Measurements from ENCODE around the gene TMTC1. TPM values are rescaled to one million over a fixed set of nuclear protein-coding genes. Genes with fewer than 3 reads are reported as not detected.

Gene TMTC1
- total and polyA plus RNA-seq, 2 donors (not counting 1 experiment from before 2014, with no cell fraction given), result 62.2 to 222 TPM

DNA sequence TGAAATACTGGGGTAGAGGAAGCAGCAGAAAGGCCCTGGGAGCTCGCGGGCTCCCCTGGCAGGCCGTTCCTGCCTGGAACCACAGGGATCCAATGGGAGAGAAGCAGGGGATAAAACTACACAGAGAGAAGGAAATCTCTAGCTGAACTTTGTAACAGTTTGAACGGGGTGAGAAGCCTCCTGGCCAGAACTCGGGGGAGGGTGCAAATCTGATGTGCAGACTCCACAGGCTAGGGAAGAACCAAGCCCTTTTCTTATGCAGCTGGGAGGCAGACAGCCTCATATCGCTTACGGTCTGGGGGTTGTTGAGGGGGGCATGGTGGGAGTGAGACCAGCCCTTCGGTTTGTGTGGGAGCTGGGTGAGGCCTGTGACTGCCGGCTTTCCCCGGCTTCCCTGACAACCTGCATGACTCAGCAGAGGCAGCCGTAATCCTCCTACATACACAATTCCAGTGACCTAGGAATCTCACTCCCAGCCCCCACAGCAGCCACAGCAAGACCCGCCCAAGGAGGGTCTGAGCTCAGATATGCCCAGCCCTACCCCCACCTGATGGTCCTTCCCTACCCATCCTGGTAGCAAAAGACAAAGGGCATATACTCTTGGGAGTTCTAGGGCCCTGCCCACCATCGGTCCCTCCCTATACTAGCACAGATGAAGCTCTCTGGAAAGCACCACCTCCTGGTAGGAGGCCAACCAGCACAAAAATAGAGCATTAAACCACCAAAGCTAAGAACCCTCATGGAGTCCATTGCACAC lies 143.0 kb downstream of the TMTC1 start:
- Histone ChIP-seq H3K79me2 (ENCODE audit: control insufficient read depth, insufficient read depth, low read length) (no peaks in the 10 kb centered on the region), H2AFZ (ENCODE audit: low read length) (no peak overlapping the region), H3K36me3 (ENCODE audit: control insufficient read depth, insufficient read depth, low read length) (no peaks in the 10 kb centered on the region), H3K9ac (ENCODE audit: insufficient read depth, low read length) (no peak overlapping the region), H3K4me3 (replicated peaks in 1 of 4; ENCODE audit: control extremely low read depth in 1 of 4, insufficient read depth in 1 of 4, low read depth in 3 of 4, low read length in 4 of 4) (no peak overlapping the region), H3K4me1 (ENCODE audit: control insufficient read depth, extremely low read depth, insufficient read depth, low read length) (no peaks in the 10 kb centered on the region), H3K27me3 (ENCODE audit: control insufficient read depth, insufficient read depth, low read length) (no peaks in the 10 kb centered on the region), H3K9me3 (ENCODE audit: control insufficient read depth, insufficient read depth, low read depth, low read length) (no peaks in the 10 kb centered on the region), H3K27ac (ENCODE audit: insufficient read depth, low read length) (no peak overlapping the region), H4K20me1 (ENCODE audit: control insufficient read depth, extremely low read depth, insufficient read depth, low read length) (no peaks in the 10 kb centered on the region), H3K4me2 (ENCODE audit: extremely low read depth, insufficient read depth, low read length) (no peak overlapping the region)
- TF ChIP-seq EZH2 (IDR thresholded peaks at IDR 0.05; ENCODE audit: low read length, missing control alignments), result no peak
- TF ChIP-seq, protein P1, sequence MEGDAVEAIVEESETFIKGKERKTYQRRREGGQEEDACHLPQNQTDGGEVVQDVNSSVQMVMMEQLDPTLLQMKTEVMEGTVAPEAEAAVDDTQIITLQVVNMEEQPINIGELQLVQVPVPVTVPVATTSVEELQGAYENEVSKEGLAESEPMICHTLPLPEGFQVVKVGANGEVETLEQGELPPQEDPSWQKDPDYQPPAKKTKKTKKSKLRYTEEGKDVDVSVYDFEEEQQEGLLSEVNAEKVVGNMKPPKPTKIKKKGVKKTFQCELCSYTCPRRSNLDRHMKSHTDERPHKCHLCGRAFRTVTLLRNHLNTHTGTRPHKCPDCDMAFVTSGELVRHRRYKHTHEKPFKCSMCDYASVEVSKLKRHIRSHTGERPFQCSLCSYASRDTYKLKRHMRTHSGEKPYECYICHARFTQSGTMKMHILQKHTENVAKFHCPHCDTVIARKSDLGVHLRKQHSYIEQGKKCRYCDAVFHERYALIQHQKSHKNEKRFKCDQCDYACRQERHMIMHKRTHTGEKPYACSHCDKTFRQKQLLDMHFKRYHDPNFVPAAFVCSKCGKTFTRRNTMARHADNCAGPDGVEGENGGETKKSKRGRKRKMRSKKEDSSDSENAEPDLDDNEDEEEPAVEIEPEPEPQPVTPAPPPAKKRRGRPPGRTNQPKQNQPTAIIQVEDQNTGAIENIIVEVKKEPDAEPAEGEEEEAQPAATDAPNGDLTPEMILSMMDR (conservative IDR thresholded peaks at IDR 0.05 in 1 of 2, IDR thresholded peaks at IDR 0.05 in 1 of 2; ENCODE audit: low read depth in 1 of 2, low read length in 2 of 2), result no peak
- DNase-seq (ENCODE audit: low read depth in 2 of 2), result peak; percentile 61 to 76

DNA sequence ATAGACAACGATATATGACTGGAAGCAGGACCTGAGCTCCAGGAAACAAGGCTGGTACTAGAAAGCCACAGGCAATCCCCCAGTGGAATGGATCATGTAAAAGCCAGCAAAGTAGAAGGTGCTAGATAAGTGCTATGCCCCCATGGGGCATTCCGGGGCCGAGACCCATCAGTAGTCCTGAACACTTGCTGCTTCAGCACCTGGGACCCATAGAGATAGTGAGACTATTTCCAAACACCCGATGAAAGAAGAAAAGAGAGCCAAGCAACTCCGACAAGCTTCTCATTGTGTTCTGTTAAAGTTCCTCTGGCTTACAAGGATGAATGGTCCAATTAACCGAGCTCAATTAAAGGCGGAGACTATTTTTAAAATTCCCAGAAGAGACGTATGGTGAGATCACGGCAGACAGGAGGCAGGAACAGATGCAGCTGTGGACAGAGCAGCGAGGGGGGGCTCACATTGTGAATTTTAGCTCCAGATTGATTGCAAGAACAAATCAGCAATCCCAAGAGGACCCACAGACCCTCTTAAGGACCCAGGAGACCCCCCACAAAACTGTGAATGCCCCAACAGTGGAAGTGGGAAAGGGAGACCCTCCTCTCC lies 143.7 kb downstream of the TMTC1 start:
- no peaks in the 10 kb centered on the region for H3K4me1 ChIP-seq (ENCODE audit: control insufficient read depth, extremely low read depth, insufficient read depth, low read length)
- no peaks in the 10 kb centered on the region for H4K20me1 ChIP-seq (ENCODE audit: control insufficient read depth, extremely low read depth, insufficient read depth, low read length)
- no peak overlapping the region for H3K27ac ChIP-seq (ENCODE audit: insufficient read depth, low read length)
- no peak for TF ChIP-seq EZH2 (IDR thresholded peaks at IDR 0.05; ENCODE audit: low read length, missing control alignments)
- TF ChIP-seq, protein P1 (conservative IDR thresholded peaks at IDR 0.05 in 1 of 2, IDR thresholded peaks at IDR 0.05 in 1 of 2; ENCODE audit: low read depth in 1 of 2, low read length in 2 of 2), result no peak
- H3K4me2 ChIP-seq (ENCODE audit: extremely low read depth, insufficient read depth, low read length), result no peak overlapping the region
- no peaks in the 10 kb centered on the region for H3K36me3 ChIP-seq (ENCODE audit: control insufficient read depth, insufficient read depth, low read length)
- no peaks in the 10 kb centered on the region for H3K9me3 ChIP-seq (ENCODE audit: control insufficient read depth, insufficient read depth, low read depth, low read length)
- H3K27me3 ChIP-seq (ENCODE audit: control insufficient read depth, insufficient read depth, low read length), result no peaks in the 10 kb centered on the region
- DNase-seq (ENCODE audit: low read depth in 2 of 2), result peak in 1 of 2 donors; percentile 5
- no peak overlapping the region for H3K4me3 ChIP-seq (replicated peaks in 1 of 4; ENCODE audit: control extremely low read depth in 1 of 4, insufficient read depth in 1 of 4, low read depth in 3 of 4, low read length in 4 of 4)
- H3K9ac ChIP-seq (ENCODE audit: insufficient read depth, low read length), result no peak overlapping the region
- no peak overlapping the region for H2AFZ ChIP-seq (ENCODE audit: low read length)
- H3K79me2 ChIP-seq (ENCODE audit: control insufficient read depth, insufficient read depth, low read length), result no peaks in the 10 kb centered on the region

DNA sequence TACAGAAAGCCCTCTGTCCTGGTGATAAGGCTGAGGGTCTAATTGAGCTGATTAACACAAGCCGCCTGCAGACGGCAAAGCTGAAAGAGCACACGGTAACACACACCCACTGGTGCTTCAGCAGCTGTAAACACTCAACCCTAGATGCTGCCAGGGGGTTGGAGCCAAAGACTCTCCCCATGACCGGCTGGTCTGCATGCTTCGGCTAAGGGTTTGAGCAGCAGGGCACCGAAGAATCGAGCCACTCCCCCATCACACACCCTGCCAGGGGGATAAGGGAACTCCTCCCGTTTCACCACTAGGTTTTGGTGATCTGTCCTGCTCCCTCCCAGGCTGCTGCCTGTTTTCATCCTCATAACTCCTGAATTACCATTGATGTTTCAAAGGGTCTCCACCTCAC lies 145.2 kb downstream of the TMTC1 start:
- Histone ChIP-seq H3K79me2 (ENCODE audit: control insufficient read depth, insufficient read depth, low read length) (no peaks in the 10 kb centered on the region), H3K4me1 (ENCODE audit: control insufficient read depth, extremely low read depth, insufficient read depth, low read length) (no peaks in the 10 kb centered on the region), H4K20me1 (ENCODE audit: control insufficient read depth, extremely low read depth, insufficient read depth, low read length) (no peaks in the 10 kb centered on the region), H3K27me3 (ENCODE audit: control insufficient read depth, insufficient read depth, low read length) (no peaks in the 10 kb centered on the region), H3K27ac (ENCODE audit: insufficient read depth, low read length) (no peak overlapping the region), H3K4me2 (ENCODE audit: extremely low read depth, insufficient read depth, low read length) (no peak overlapping the region), H3K9me3 (ENCODE audit: control insufficient read depth, insufficient read depth, low read depth, low read length) (no peaks in the 10 kb centered on the region), H2AFZ (ENCODE audit: low read length) (no peak overlapping the region), H3K4me3 (replicated peaks in 1 of 4; ENCODE audit: control extremely low read depth in 1 of 4, insufficient read depth in 1 of 4, low read depth in 3 of 4, low read length in 4 of 4) (no peak overlapping the region), H3K36me3 (ENCODE audit: control insufficient read depth, insufficient read depth, low read length) (no peaks in the 10 kb centered on the region), H3K9ac (ENCODE audit: insufficient read depth, low read length) (no peak overlapping the region)
- no peak for DNase-seq (ENCODE audit: low read depth in 2 of 2)
- TF ChIP-seq, protein P1 (conservative IDR thresholded peaks at IDR 0.05 in 1 of 2, IDR thresholded peaks at IDR 0.05 in 1 of 2; ENCODE audit: low read depth in 1 of 2, low read length in 2 of 2), result no peak
- no peak for TF ChIP-seq EZH2 (IDR thresholded peaks at IDR 0.05; ENCODE audit: low read length, missing control alignments)
